Memory B cell (primary cell): Measurements from ENCODE around the gene SVIL.
"Not testable (repeated sequence)": the region's sequence is repeated elsewhere in the genome, so short reads cannot be mapped to it uniquely, and the experiment has no call there.

ENCODE experiments used
- ATAC-seq: fragments of 150-1000 bp; cut with Tn5 transposase; 2 replicates; pipeline ENCODE4 v1.10.0; 2021; ENCODE audit warnings: low read depth, mild to moderate bottlenecking, moderate library complexity
- DNase-seq, 2 donors: peaks; one replicate each; pipeline ENCODE4 v3.0.0; 2022; ENCODE audit warnings: low spot score in 2 of 2
- H3K27ac Mint-ChIP-seq: one replicate; pipeline ENCODE4 v1.8.0; 2022; ENCODE audit warnings: mild to moderate bottlenecking, moderate library complexity, mixed read lengths
- H3K27me3 Mint-ChIP-seq: one replicate; pipeline ENCODE4 v1.8.0; 2022; ENCODE audit warnings: mixed read lengths
- H3K36me3 Mint-ChIP-seq: one replicate; pipeline ENCODE4 v1.8.0; 2022; ENCODE audit warnings: mild to moderate bottlenecking, mixed read lengths
- H3K4me1 Mint-ChIP-seq: one replicate; pipeline ENCODE4 v1.8.0; 2022; ENCODE audit warnings: mixed read lengths
- H3K4me3 Mint-ChIP-seq: one replicate; pipeline ENCODE4 v1.8.0; 2022; ENCODE audit warnings: mild to moderate bottlenecking, moderate library complexity, mixed read lengths
- H3K9me3 Mint-ChIP-seq: one replicate; pipeline ENCODE4 v1.8.0; 2022; ENCODE audit warnings: mixed read lengths

The SVIL gene

DNA sequence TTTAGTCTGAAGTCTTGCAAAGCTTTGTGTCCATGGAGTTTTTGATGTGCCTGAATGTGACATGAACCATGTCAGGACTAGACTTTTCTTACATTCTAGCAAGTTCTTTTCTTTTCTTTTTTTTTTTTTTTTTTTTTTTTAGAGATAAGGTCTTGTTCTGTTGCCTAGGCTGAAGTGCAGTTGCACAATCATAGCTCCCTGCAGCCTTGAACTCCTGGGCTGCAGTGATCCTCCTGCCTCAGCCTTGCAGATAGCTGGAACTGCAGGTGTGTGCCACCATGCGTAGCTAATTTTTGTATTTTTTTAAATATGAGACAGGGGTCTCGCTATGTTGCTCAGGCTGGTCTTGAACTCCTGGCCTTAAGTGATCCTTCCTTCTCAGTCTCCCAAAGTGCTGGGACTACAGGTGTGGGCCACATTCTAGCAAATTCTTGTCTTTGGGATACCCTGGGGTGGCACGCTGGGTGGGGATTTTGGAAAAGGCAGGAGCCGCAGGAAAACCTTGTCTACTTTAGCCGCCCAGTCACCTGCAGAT, 152.8 kb downstream of the SVIL start:
- Mint-ChIP-seq H3K36me3 (no peaks in the 10 kb centered on the region), H3K9me3 (no peaks in the 10 kb centered on the region), H3K4me3 (no peak overlapping the region), H3K27ac (no peak overlapping the region), H3K4me1 (no peaks in the 10 kb centered on the region), H3K27me3 (no peaks in the 10 kb centered on the region)
- no peak for ATAC-seq
- no peak for DNase-seq

DNA sequence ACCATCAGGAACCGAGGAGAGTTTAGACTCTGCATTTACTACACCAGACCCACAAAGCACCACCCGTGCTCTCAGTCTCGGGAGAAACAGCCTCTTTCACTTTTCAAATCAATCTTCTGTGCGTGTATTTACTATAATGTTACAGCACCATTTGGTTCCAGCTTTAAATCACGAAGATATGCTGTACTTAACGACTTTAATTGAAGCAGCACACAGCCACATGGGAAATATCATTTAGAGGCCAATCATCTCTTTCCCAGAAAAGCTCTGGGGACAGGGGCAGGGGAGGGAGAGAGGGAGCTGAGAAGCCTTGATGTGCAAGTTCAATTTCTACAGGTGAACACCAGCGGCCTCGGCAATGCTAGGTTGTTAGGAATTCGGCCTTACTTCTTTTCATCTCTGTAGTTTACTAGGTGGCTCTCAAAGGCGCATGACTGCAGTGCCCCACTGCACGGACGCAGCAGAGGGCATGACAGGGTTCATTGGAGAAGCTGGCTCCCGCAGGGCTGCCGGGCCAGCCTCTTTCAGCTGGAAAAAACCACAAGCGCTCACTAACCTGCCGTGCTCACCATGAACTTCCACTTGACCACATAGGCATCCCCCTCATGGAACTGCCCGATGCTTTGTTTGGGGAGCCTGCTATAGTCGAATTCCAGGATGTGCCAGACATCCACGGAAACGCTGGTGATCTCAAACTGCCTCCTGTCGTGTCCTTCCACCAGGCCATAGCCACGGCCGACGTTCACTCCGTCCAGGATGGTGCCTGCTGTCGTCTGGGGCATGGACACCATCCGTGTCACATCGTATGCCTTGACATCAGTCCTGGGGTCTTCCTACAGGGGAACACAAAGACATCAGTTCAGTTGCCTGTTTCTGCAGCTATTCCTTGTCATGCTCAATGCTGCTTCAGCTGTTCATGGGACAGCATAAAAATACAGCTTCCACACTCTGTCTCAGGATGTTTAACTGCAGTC, 154.5 kb downstream of the SVIL start:
- DNase-seq: no peak
- Mint-ChIP-seq H3K27ac (no peak overlapping the region), H3K4me1 (no peaks in the 10 kb centered on the region), H3K9me3 (no peaks in the 10 kb centered on the region), H3K4me3 (no peak overlapping the region), H3K27me3 (no peaks in the 10 kb centered on the region), H3K36me3 (no peaks in the 10 kb centered on the region)
- ATAC-seq: no peak

- Mint-ChIP-seq H3K27me3 (no peaks in the 10 kb centered on the region), H3K9me3 (no peaks in the 10 kb centered on the region), H3K27ac (no peak overlapping the region), H3K36me3 (no peaks in the 10 kb centered on the region), H3K4me3 (no peak overlapping the region), H3K4me1 (no peaks in the 10 kb centered on the region)
- DNase-seq (no peak), ATAC-seq (peak; percentile 67)
These were observed 155.5 kb downstream of the SVIL start for GRCh38 chr10:29479081-29479925.

GRCh38 chr10:29473406-29474100, 161.2 kb downstream of the SVIL start:
- Mint-ChIP-seq H3K27me3 (no peaks in the 10 kb centered on the region), H3K4me3 (no peak overlapping the region), H3K36me3 (no peaks in the 10 kb centered on the region), H3K27ac (no peak overlapping the region), H3K4me1 (no peaks in the 10 kb centered on the region), H3K9me3 (no peaks in the 10 kb centered on the region)
- no peak for DNase-seq
- ATAC-seq: no peak

GRCh38 chr10:29473087-29473356, 161.7 kb downstream of the SVIL start:
- no peaks in the 10 kb centered on the region for H3K4me1 Mint-ChIP-seq
- no peak overlapping the region for H3K27ac Mint-ChIP-seq
- no peaks in the 10 kb centered on the region for H3K36me3 Mint-ChIP-seq
- ATAC-seq (no peak), DNase-seq (no peak)
- H3K9me3 Mint-ChIP-seq: no peaks in the 10 kb centered on the region
- no peaks in the 10 kb centered on the region for H3K27me3 Mint-ChIP-seq
- H3K4me3 Mint-ChIP-seq: no peak overlapping the region

GRCh38 chr10:29472301-29473086, 162.3 kb downstream of the SVIL start:
- H3K36me3 Mint-ChIP-seq: no peaks in the 10 kb centered on the region
- DNase-seq (no peak), ATAC-seq (no peak)
- H3K4me3 Mint-ChIP-seq: no peak overlapping the region
- no peaks in the 10 kb centered on the region for H3K9me3 Mint-ChIP-seq
- no peaks in the 10 kb centered on the region for H3K27me3 Mint-ChIP-seq
- no peaks in the 10 kb centered on the region for H3K4me1 Mint-ChIP-seq
- H3K27ac Mint-ChIP-seq: no peak overlapping the region

DNA sequence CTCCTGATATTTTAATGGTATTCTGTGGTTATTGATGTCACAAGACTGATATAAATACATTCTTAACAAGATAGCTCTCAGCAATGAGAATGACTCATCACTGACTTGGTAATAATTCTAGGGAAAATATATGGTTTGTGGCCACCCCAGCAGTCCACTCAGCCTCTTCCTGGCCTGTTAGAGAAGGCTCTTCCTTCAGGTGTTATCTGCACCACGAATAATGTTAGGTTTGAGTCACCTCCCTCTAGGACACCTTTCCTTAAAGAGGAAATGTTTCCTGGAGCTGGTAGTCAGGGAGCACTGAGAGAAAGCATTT, 163.3 kb downstream of the SVIL start:
- ATAC-seq (no peak), DNase-seq (no peak)
- H3K36me3 Mint-ChIP-seq: no peaks in the 10 kb centered on the region
- H3K27me3 Mint-ChIP-seq: no peaks in the 10 kb centered on the region
- H3K9me3 Mint-ChIP-seq: no peaks in the 10 kb centered on the region
- H3K27ac Mint-ChIP-seq: no peak overlapping the region
- H3K4me3 Mint-ChIP-seq: no peak overlapping the region
- no peaks in the 10 kb centered on the region for H3K4me1 Mint-ChIP-seq

GRCh38 chr10:29470843-29471543, 163.8 kb downstream of the SVIL start:
- H3K4me3 Mint-ChIP-seq: no peak overlapping the region
- H3K27ac Mint-ChIP-seq: no peak overlapping the region
- DNase-seq: no peak
- ATAC-seq: no peak
- H3K36me3 Mint-ChIP-seq: no peaks in the 10 kb centered on the region
- H3K9me3 Mint-ChIP-seq: no peaks in the 10 kb centered on the region
- no peaks in the 10 kb centered on the region for H3K27me3 Mint-ChIP-seq
- H3K4me1 Mint-ChIP-seq: no peaks in the 10 kb centered on the region

DNA sequence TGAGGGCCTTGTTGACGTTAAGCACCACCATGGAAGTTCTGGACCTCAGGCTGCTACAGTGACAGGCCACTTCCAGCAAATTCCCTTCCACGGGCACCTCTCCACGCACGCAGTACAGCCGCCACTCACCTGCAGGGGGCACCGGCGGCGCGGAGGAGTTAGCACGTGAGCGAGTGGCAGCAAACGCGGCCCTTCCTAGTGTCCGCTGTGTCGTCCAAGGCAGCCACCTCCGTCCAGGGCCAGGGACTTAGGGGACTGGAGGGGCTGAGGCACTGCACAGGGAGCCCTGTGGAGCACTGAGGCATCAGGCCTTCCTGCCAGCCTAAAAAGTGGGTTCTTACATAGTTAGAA, 164.4 kb downstream of the SVIL start:
- Mint-ChIP-seq H3K27ac (no peak overlapping the region), H3K4me1 (no peaks in the 10 kb centered on the region), H3K36me3 (no peaks in the 10 kb centered on the region), H3K4me3 (no peak overlapping the region), H3K27me3 (no peaks in the 10 kb centered on the region), H3K9me3 (no peaks in the 10 kb centered on the region)
- DNase-seq (no peak), ATAC-seq (no peak)

- no peak overlapping the region for H3K4me3 Mint-ChIP-seq
- H3K36me3 Mint-ChIP-seq: no peaks in the 10 kb centered on the region
These were observed 165.1 kb downstream of the SVIL start for GRCh38 chr10:29469481-29470354.

GRCh38 chr10:29465384-29465783, 169.4 kb downstream of the SVIL start:
- DNase-seq (no peak), ATAC-seq (no peak)
- H3K9me3 Mint-ChIP-seq: peaks cover 5% of the 10 kb centered on the region
- H3K4me1 Mint-ChIP-seq: no peaks in the 10 kb centered on the region
- H3K4me3 Mint-ChIP-seq: no peak overlapping the region
- H3K36me3 Mint-ChIP-seq: peaks cover 9% of the 10 kb centered on the region
- H3K27me3 Mint-ChIP-seq: no peaks in the 10 kb centered on the region
- no peak overlapping the region for H3K27ac Mint-ChIP-seq

More at GRCh38 chr10:29469481-29470354, 165.1 kb downstream of the SVIL start:
- H3K9me3 Mint-ChIP-seq: no peaks in the 10 kb centered on the region
- H3K4me1 Mint-ChIP-seq: no peaks in the 10 kb centered on the region
- no peak overlapping the region for H3K27ac Mint-ChIP-seq
- DNase-seq: no peak
- no peaks in the 10 kb centered on the region for H3K27me3 Mint-ChIP-seq
- no peak for ATAC-seq

- not testable (repeated sequence) for H3K4me3 Mint-ChIP-seq, H3K9me3 Mint-ChIP-seq, ATAC-seq, H3K4me1 Mint-ChIP-seq, H3K27ac Mint-ChIP-seq, H3K36me3 Mint-ChIP-seq, H3K27me3 Mint-ChIP-seq, DNase-seq
These were observed 170.1 kb downstream of the SVIL start for GRCh38 chr10:29464671-29465171.
